ENCODE results near the gene RBL1.

- TF ChIP-seq, protein P1, sequence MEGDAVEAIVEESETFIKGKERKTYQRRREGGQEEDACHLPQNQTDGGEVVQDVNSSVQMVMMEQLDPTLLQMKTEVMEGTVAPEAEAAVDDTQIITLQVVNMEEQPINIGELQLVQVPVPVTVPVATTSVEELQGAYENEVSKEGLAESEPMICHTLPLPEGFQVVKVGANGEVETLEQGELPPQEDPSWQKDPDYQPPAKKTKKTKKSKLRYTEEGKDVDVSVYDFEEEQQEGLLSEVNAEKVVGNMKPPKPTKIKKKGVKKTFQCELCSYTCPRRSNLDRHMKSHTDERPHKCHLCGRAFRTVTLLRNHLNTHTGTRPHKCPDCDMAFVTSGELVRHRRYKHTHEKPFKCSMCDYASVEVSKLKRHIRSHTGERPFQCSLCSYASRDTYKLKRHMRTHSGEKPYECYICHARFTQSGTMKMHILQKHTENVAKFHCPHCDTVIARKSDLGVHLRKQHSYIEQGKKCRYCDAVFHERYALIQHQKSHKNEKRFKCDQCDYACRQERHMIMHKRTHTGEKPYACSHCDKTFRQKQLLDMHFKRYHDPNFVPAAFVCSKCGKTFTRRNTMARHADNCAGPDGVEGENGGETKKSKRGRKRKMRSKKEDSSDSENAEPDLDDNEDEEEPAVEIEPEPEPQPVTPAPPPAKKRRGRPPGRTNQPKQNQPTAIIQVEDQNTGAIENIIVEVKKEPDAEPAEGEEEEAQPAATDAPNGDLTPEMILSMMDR (IDR thresholded peaks at IDR 0.05; ENCODE audit: low read depth, low read length), result no peak
- no peak for TF ChIP-seq POLR2A (IDR thresholded peaks at IDR 0.05; ENCODE audit: extremely low read depth, insufficient read length)
Observed at GRCh38 chr20:37144856-37145404, 49.1 kb upstream of the RBL1 start.

All from NB4 (cell line).